PC-9 (cell line): ENCODE data around the gene GTF2IRD1. TPM values are rescaled to one million over a fixed set of nuclear protein-coding genes. Genes with fewer than 3 reads are reported as not detected.

Source experiments
- BruUV-seq: library from RNA; stranded (reverse); fragments of 400-500 nt; replicated peaks from 2 replicates; lab custom pipeline; 2021; lab: Mats Ljungman, UMichigan
- CTCF ChIA-PET: fragments of 300-600 bp; sonication (Branson Sonifier 250); formaldehyde crosslinking; loops from one replicate; lab custom pipeline; 2022; ENCODE audit warnings: antibody characterized with exemption; lab: Charles Lee
- POLR2A ChIA-PET: fragments of 300-600 bp; sonication (Branson Sonifier 250); formaldehyde crosslinking; loops from one replicate; lab custom pipeline; 2022; ENCODE audit warnings: antibody characterized with exemption; ENCODE audit not compliant: unreplicated experiment; lab: Charles Lee
- DNase-seq, 2 experiments: peaks; one replicate each; pipeline versions ENCODE4 v3.0.0 to v3.0.0-alpha.2; 2015 to 2022; ENCODE audit warnings: mixed read lengths in 1 of 2
- H2AFZ ChIP-seq: fragments of 200-600 bp; sonication (generic); 2 replicates; pipeline ENCODE4 v1.8.1; 2017; ENCODE audit warnings: antibody characterized with exemption
- H3F3A ChIP-seq: fragments of 200-600 bp; sonication (generic); 2 replicates; pipeline ENCODE4 v1.8.1; 2017; ENCODE audit warnings: antibody characterized with exemption, mild to moderate bottlenecking, low read depth; ENCODE audit not compliant: insufficient read depth
- H3K27ac ChIP-seq: fragments of 200-600 bp; sonication (generic); 2 replicates; pipeline ENCODE4 v1.6.1; 2016; ENCODE audit warnings: mixed run types
- H3K27me3 ChIP-seq: fragments of 200-600 bp; sonication (generic); 2 replicates; pipeline ENCODE4 v1.6.1; 2016; ENCODE audit warnings: low read depth, mixed run types; ENCODE audit not compliant: insufficient read depth
- H3K36me3 ChIP-seq: fragments of 200-600 bp; sonication (generic); 2 replicates; pipeline ENCODE4 v1.6.1; 2016; ENCODE audit warnings: low read depth, mixed run types
- H3K4me1 ChIP-seq: fragments of 200-600 bp; sonication (generic); replicated peaks from 2 replicates; pipeline ENCODE4 v1.6.1; 2016; ENCODE audit warnings: mixed run types; ENCODE audit not compliant: insufficient read depth
- H3K4me2 ChIP-seq: fragments of 200-600 bp; sonication (generic); 2 replicates; pipeline ENCODE4 v1.6.1; 2017; ENCODE audit warnings: mixed run types
- H3K4me3 ChIP-seq: fragments of 200-600 bp; sonication (generic); 2 replicates; pipeline ENCODE4 v1.6.1; 2016; ENCODE audit warnings: mixed run types
- H3K79me2 ChIP-seq: fragments of 200-600 bp; sonication (generic); 2 replicates; pipeline ENCODE4 v1.6.1; 2017; ENCODE audit warnings: low read depth, mixed run types
- H3K9me2 ChIP-seq: fragments of 200-600 bp; sonication (generic); 2 replicates; pipeline ENCODE4 v1.8.1; 2017; ENCODE audit warnings: mild to moderate bottlenecking; ENCODE audit not compliant: insufficient read depth
- H3K9me3 ChIP-seq: fragments of 200-600 bp; sonication (generic); 2 replicates; pipeline ENCODE4 v1.8.1; 2016; ENCODE audit warnings: low read depth; ENCODE audit not compliant: insufficient read depth
- H4K20me1 ChIP-seq: fragments of 200-600 bp; sonication (generic); 2 replicates; pipeline ENCODE4 v1.8.1; 2017; ENCODE audit not compliant: insufficient read depth
- EZH2 ChIP-seq: fragments of 200-600 bp; sonication (generic); IDR thresholded peaks from 2 replicates; pipeline ENCODE4 v1.8.0; 2017; ENCODE audit warnings: antibody characterized with exemption, low read depth
- intact Hi-C: fragments of 100-400 bp; cut with micrococcal nuclease; formaldehyde crosslinking; loops from one replicate; pipeline ENCODE4 v1.10.0; 2022; ENCODE audit not compliant: unreplicated experiment
- total RNA-seq: library from RNA; stranded (reverse); gene quantifications from 2 replicates; pipeline ENCODE4 v1.2.3, GENCODE V29; 2021
- TF ChIP-seq, protein P1 (sequence below): fragments of 200-600 bp; sonication (generic); conservative IDR thresholded peaks from 2 replicates; pipeline ENCODE4 v1.6.1; 2017; ENCODE audit warnings: mixed run types, antibody characterized with exemption, mild to moderate bottlenecking, moderate library complexity

The GTF2IRD1 gene
- total RNA-seq, 1 experiment from 2014 or later: 46.7 TPM

- no peak for DNase-seq
- no peaks in the 10 kb centered on the region for H3K36me3 ChIP-seq
- H3F3A ChIP-seq: no peaks in the 10 kb centered on the region
- intact Hi-C loops: no loop called here
- H3K79me2 ChIP-seq: no peaks in the 10 kb centered on the region
- no peak overlapping the region for H3K4me3 ChIP-seq
- H3K27ac ChIP-seq: no peak overlapping the region
- TF ChIP-seq EZH2: no peak
- TF ChIP-seq, protein P1, sequence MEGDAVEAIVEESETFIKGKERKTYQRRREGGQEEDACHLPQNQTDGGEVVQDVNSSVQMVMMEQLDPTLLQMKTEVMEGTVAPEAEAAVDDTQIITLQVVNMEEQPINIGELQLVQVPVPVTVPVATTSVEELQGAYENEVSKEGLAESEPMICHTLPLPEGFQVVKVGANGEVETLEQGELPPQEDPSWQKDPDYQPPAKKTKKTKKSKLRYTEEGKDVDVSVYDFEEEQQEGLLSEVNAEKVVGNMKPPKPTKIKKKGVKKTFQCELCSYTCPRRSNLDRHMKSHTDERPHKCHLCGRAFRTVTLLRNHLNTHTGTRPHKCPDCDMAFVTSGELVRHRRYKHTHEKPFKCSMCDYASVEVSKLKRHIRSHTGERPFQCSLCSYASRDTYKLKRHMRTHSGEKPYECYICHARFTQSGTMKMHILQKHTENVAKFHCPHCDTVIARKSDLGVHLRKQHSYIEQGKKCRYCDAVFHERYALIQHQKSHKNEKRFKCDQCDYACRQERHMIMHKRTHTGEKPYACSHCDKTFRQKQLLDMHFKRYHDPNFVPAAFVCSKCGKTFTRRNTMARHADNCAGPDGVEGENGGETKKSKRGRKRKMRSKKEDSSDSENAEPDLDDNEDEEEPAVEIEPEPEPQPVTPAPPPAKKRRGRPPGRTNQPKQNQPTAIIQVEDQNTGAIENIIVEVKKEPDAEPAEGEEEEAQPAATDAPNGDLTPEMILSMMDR: no peak
- no peak overlapping the region for H3K4me2 ChIP-seq
- BruUV-seq: no TSS peak
- H2AFZ ChIP-seq: no peak overlapping the region
- no peaks in the 10 kb centered on the region for H3K4me1 ChIP-seq
- H3K27me3 ChIP-seq: no peaks in the 10 kb centered on the region
- H3K9me2 ChIP-seq: no peaks in the 10 kb centered on the region
- ChIA-PET POLR2A (no interaction called here), CTCF (no interaction called here)
- peaks cover 3% of the 10 kb centered on the region; the same call in 1 of the 2 replicates for H4K20me1 ChIP-seq
- no peaks in the 10 kb centered on the region for H3K9me3 ChIP-seq
These were observed 47.6 kb downstream of the GTF2IRD1 start for GRCh38 chr7:74501298-74501697.

- no peaks in the 10 kb centered on the region for H3K27me3 ChIP-seq
- TF ChIP-seq EZH2: no peak
- TF ChIP-seq, protein P1: no peak
- no peak overlapping the region for H3K4me2 ChIP-seq
- BruUV-seq: no TSS peak
- no peaks in the 10 kb centered on the region for H3K79me2 ChIP-seq
- ChIA-PET POLR2A (no interaction called here), CTCF (no interaction called here)
- no peak overlapping the region for H2AFZ ChIP-seq
- H3K4me1 ChIP-seq: no peaks in the 10 kb centered on the region
- intact Hi-C loops: no loop called here
- H4K20me1 ChIP-seq: no peaks in the 10 kb centered on the region
- H3F3A ChIP-seq: no peaks in the 10 kb centered on the region
- H3K36me3 ChIP-seq: no peaks in the 10 kb centered on the region
- H3K27ac ChIP-seq: no peak overlapping the region
- H3K4me3 ChIP-seq: no peak overlapping the region
- H3K9me2 ChIP-seq: no peaks in the 10 kb centered on the region
- DNase-seq: no peak
- no peaks in the 10 kb centered on the region for H3K9me3 ChIP-seq
These were observed 48.6 kb downstream of the GTF2IRD1 start for GRCh38 chr7:74502216-74502891.

DNA sequence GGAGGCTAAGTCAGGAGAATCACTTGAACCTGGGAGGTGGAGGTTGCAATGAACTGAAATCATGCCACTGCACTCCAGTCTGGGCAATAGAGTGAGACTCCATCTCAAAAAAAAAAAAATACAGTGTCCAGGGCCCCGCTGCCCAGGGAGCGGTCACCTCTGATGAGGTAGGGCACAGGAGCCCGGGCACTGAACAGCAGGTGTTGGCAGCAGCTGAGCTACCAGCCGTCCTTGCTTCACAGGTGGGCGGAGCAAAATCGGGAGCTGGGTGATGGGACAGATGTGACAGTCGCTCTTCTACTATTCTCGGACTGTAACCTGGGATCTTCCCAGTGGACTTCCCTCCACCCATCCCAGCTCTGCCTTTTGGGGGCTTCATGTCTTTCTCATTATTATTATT is 49.4 kb downstream of the GTF2IRD1 start:
- DNase-seq: no peak
- Histone ChIP-seq H3K79me2 (no peaks in the 10 kb centered on the region), H4K20me1 (no peaks in the 10 kb centered on the region), H3K9me3 (no peaks in the 10 kb centered on the region), H3K27me3 (no peaks in the 10 kb centered on the region), H3K4me2 (no peak overlapping the region), H2AFZ (no peak overlapping the region), H3K36me3 (no peaks in the 10 kb centered on the region), H3K4me1 (no peaks in the 10 kb centered on the region), H3K27ac (no peak overlapping the region), H3F3A (no peaks in the 10 kb centered on the region), H3K4me3 (no peak overlapping the region), H3K9me2 (no peaks in the 10 kb centered on the region)
- no peak for TF ChIP-seq EZH2
- POLR2A ChIA-PET: no interaction called here
- intact Hi-C loops: no loop called here
- BruUV-seq: no TSS peak
- CTCF ChIA-PET: no interaction called here

- no peaks in the 10 kb centered on the region for H3K9me2 ChIP-seq
- H3K4me1 ChIP-seq: no peaks in the 10 kb centered on the region
- no peaks in the 10 kb centered on the region for H4K20me1 ChIP-seq
- no peaks in the 10 kb centered on the region for H3K9me3 ChIP-seq
- H3F3A ChIP-seq: no peaks in the 10 kb centered on the region
- intact Hi-C loops: no loop called here
- no peaks in the 10 kb centered on the region for H3K36me3 ChIP-seq
- H3K4me2 ChIP-seq: no peak overlapping the region
- H3K79me2 ChIP-seq: no peaks in the 10 kb centered on the region
- DNase-seq: no peak
- ChIA-PET POLR2A (no interaction called here), CTCF (no interaction called here)
- H3K27me3 ChIP-seq: no peaks in the 10 kb centered on the region
- H3K27ac ChIP-seq: no peak overlapping the region
- no peak overlapping the region for H2AFZ ChIP-seq
- no peak overlapping the region for H3K4me3 ChIP-seq
- BruUV-seq: no TSS peak
- TF ChIP-seq, protein P1: no peak
- no peak for TF ChIP-seq EZH2
These were observed 50.2 kb downstream of the GTF2IRD1 start for GRCh38 chr7:74503943-74504342.
